GM06990 (cell line): Measurements from ENCODE around the gene PTGER2.

Experiments
- DNase-seq: peaks from one replicate; pipeline ENCODE4 v3.0.0-alpha.2; 2011; ENCODE audit not compliant: insufficient read length; ENCODE audit errors: extremely low read depth
- H3K27me3 ChIP-seq: replicated peaks from 2 replicates; pipeline ENCODE4 v1.6.0; 2011; ENCODE audit warnings: low read length; ENCODE audit not compliant: control insufficient read depth, insufficient read depth
- H3K36me3 ChIP-seq: 2 replicates; pipeline ENCODE4 v1.5.1; 2011; ENCODE audit warnings: low read length; ENCODE audit not compliant: control insufficient read depth, insufficient read depth
- H3K4me3 ChIP-seq: replicated peaks from 2 replicates; pipeline ENCODE4 v1.5.1; 2011; ENCODE audit warnings: low read depth, mild to moderate bottlenecking, control low read depth, low read length
- CTCF ChIP-seq: IDR thresholded peaks from 2 replicates; pipeline ENCODE4 v1.5.1; 2011; ENCODE audit warnings: low read length, control low read depth, mild to moderate bottlenecking, inconsistent platforms; ENCODE audit not compliant: insufficient read depth, poor library complexity, severe bottlenecking

The PTGER2 gene

DNA sequence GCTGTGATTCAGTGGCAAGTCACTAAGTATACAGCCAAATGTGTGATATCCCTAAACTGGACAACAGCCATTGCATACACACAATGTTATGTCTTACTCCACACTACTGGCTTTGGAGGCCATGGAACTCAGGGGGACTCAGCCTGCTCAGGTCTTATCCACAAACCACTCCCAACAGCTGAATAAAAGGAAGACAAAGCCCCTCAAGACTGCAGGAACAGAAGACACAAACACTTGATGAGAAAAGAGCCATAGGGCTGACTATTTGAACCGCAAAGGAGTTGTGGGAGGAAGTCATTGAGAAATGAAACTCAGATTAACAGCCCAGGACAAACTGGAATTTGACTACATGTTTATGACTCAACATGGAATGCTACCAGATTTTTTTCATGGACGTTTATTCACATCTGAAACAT is 40.9 kb downstream of the PTGER2 start:
- Histone ChIP-seq H3K4me3 (no peak overlapping the region), H3K36me3 (no peaks in the 10 kb centered on the region), H3K27me3 (no peaks in the 10 kb centered on the region)
- DNase-seq = no peak
- no peak for TF ChIP-seq CTCF

GRCh38 chr14:52355526-52355925 is 41.4 kb downstream of the PTGER2 start:
- TF ChIP-seq CTCF = no peak
- no peak for DNase-seq
- H3K36me3 ChIP-seq = no peaks in the 10 kb centered on the region
- no peak overlapping the region for H3K4me3 ChIP-seq
- H3K27me3 ChIP-seq = no peaks in the 10 kb centered on the region

- H3K36me3 ChIP-seq = no peaks in the 10 kb centered on the region
- no peak for TF ChIP-seq CTCF
- H3K27me3 ChIP-seq = no peaks in the 10 kb centered on the region
- no peak overlapping the region for H3K4me3 ChIP-seq
- DNase-seq = no peak
These were observed 41.9 kb downstream of the PTGER2 start for GRCh38 chr14:52356025-52356424.

- Histone ChIP-seq H3K36me3 (no peaks in the 10 kb centered on the region), H3K4me3 (no peak overlapping the region), H3K27me3 (no peaks in the 10 kb centered on the region)
- TF ChIP-seq CTCF = no peak
- DNase-seq = no peak
These were observed 46.7 kb downstream of the PTGER2 start for GRCh38 chr14:52360831-52361230.

DNA sequence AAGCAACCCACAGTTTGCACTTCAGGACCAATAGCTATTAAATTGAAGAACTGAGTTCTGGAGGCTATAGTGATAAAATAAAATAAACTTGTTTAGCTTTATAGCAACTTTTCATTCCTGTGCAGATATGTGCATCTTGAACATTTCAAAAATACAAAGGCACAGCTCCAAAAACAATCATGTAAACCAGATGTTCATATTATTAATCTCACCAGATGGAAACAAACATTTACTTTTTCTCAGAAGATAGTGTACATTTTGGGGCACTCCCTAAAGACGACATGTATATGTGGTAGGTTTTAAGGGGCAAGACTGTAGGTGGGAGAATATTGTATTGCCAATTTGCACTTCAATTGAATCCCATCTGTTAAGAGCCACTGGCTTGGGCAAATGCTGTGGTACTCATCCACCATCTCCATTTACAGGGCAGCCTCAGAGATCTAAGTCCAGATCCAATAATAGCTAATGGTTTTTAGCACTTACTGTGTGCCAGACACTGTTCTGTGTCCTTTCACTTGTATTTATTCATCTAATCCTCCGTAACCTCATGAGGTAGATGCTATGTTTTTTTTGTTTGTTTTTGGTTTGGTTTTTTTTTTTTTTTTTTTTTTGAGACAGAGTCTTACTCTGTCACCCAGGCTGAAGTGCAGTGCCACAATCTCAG is 49.1 kb downstream of the PTGER2 start:
- TF ChIP-seq CTCF = no peak
- Histone ChIP-seq H3K4me3 (no peak overlapping the region), H3K36me3 (no peaks in the 10 kb centered on the region), H3K27me3 (no peaks in the 10 kb centered on the region; the same call in 1 of the 2 replicates)
- no peak for DNase-seq

DNA sequence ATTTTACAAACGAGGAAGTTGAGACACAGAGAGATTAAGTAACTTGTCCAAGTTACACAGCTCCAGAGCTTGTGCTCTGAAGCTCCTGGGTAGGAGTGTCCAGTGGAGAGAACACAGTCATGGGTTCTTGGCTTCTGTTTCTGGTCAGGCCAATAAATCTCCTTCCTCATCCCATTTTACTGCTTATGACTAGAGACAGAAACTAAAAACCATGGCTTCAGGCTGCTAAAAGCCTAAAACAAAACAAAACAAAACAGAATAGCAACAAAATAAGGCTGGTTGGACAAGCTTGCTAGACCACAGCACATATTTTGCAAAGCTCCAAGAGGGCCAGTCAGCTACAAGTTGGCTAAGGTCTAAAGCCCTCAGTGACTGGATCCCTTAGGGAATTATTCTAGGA is 49.8 kb downstream of the PTGER2 start:
- H3K36me3 ChIP-seq = no peaks in the 10 kb centered on the region
- no peak overlapping the region for H3K4me3 ChIP-seq
- TF ChIP-seq CTCF = no peak
- no peaks in the 10 kb centered on the region; the same call in 1 of the 2 replicates for H3K27me3 ChIP-seq
- DNase-seq = no peak
